HepG2 (cell line): ENCODE data around the gene KAZN. TPM values are rescaled to one million over a fixed set of nuclear protein-coding genes. Genes with fewer than 3 reads are reported as not detected.

Experiments
- ADNP ChIP-seq: sonication (generic); formaldehyde crosslinking; IDR thresholded peaks from 2 replicates; pipeline ENCODE4 v1.4.0; 2020; ENCODE audit warnings: missing genetic modification reagents
- BRCA1 ChIP-seq: sonication (generic); formaldehyde crosslinking; IDR thresholded peaks from 2 replicates; pipeline ENCODE4 v1.4.0; 2020; ENCODE audit warnings: missing genetic modification reagents
- HOXA3 ChIP-seq: sonication (generic); formaldehyde crosslinking; IDR thresholded peaks from 2 replicates; pipeline ENCODE4 v1.5.0; 2020; ENCODE audit warnings: missing genetic modification reagents
- ISL2 ChIP-seq: sonication (generic); formaldehyde crosslinking; IDR thresholded peaks from 2 replicates; pipeline ENCODE4 v1.5.0; 2020; ENCODE audit warnings: missing genetic modification reagents
- KDM1A ChIP-seq: IDR thresholded peaks from 2 replicates; pipeline ENCODE4 v1.6.1; 2016; ENCODE audit warnings: missing compliant biosample characterization
- MAZ ChIP-seq, 2 experiments: sonication (generic) in 1 of 2; formaldehyde crosslinking in 1 of 2; IDR thresholded peaks; 2 replicates each; pipeline versions ENCODE4 v1.5.0 to v1.6.1; 2012 to 2020; ENCODE audit warnings: low read depth in 2 of 2, mild to moderate bottlenecking in 2 of 2, borderline replicate concordance in 1 of 2, improper control_type of control experiment in 1 of 2, low read length in 1 of 2, missing genetic modification reagents in 1 of 2, moderate library complexity in 1 of 2
- MYC ChIP-seq: sonication (generic); formaldehyde crosslinking; IDR thresholded peaks from 2 replicates; pipeline ENCODE4 v1.9.0; 2021; ENCODE audit warnings: missing genetic modification reagents, borderline replicate concordance
- NCOR1 ChIP-seq: fragments of 200-600 bp; sonication (generic); IDR thresholded peaks from 2 replicates; pipeline ENCODE4 v1.7.0; 2017; ENCODE audit warnings: antibody characterized with exemption, low read length, borderline replicate concordance
- REST ChIP-seq, 2 experiments: IDR thresholded peaks; 2 replicates each; pipeline ENCODE4 v1.6.1; 2011 to 2012; ENCODE audit warnings: low read length in 2 of 2, borderline replicate concordance in 1 of 2, low read depth in 1 of 2, mild to moderate bottlenecking in 1 of 2, moderate library complexity in 1 of 2
- SALL2 ChIP-seq: sonication (generic); formaldehyde crosslinking; IDR thresholded peaks from 2 replicates; pipeline ENCODE4 v1.8.1; 2023; ENCODE audit warnings: mild to moderate bottlenecking, missing genetic modification reagents, inconsistent platforms
- TFAP4 ChIP-seq: sonication (generic); IDR thresholded peaks from 2 replicates; pipeline ENCODE4 v1.6.1; 2016; ENCODE audit warnings: low read depth, borderline replicate concordance
- ZBTB42 ChIP-seq: sonication (generic); formaldehyde crosslinking; IDR thresholded peaks from 2 replicates; pipeline ENCODE4 v1.5.0; 2020; ENCODE audit warnings: mild to moderate bottlenecking, missing genetic modification reagents
- ZNF124 ChIP-seq: sonication (generic); formaldehyde crosslinking; IDR thresholded peaks from 2 replicates; pipeline ENCODE4 v1.4.0; 2020; ENCODE audit warnings: missing genetic modification reagents
- ZNF672 ChIP-seq: sonication (generic); formaldehyde crosslinking; IDR thresholded peaks from 2 replicates; pipeline ENCODE4 v1.8.1; 2022; ENCODE audit warnings: missing genetic modification reagents
- ZNF75D ChIP-seq: sonication (generic); formaldehyde crosslinking; IDR thresholded peaks from 2 replicates; pipeline ENCODE4 v1.8.1; 2023; ENCODE audit warnings: missing genetic modification reagents, mild to moderate bottlenecking, borderline replicate concordance
- ZNF770 ChIP-seq: sonication (generic); formaldehyde crosslinking; IDR thresholded peaks from 2 replicates; pipeline ENCODE4 v1.5.0; 2020; ENCODE audit warnings: mild to moderate bottlenecking, missing genetic modification reagents
- ZNF841 ChIP-seq: sonication (generic); formaldehyde crosslinking; IDR thresholded peaks from 2 replicates; pipeline ENCODE4 v1.8.1; 2023; ENCODE audit warnings: missing genetic modification reagents, borderline replicate concordance
- polyA plus RNA-seq, 8 experiments: library from polyadenylated mRNA; depleted of rRNA in 3 of 8; stranded (reverse) in 7 of 8; unstranded in 1 of 8; fragments of >200 nt; fragmentation: Illumina TruSeq in 4 of 8; extraction: Trizol in 4 of 8; gene quantifications; 2 replicates each; pipeline versions ENCODE4 v1.2.1 to v1.2.3, GENCODE V29; 2011 to 2016; ENCODE audit warnings: low read depth in 4 of 8, missing spikeins in 1 of 8, mixed read lengths in 1 of 8; ENCODE audit not compliant: insufficient read depth in 1 of 8
- total RNA-seq, 5 experiments: library from RNA; depleted of rRNA; stranded (reverse); fragments of >200 nt; fragmentation: Illumina TruSeq; extraction: Trizol; gene quantifications; 2 replicates each; pipeline ENCODE4 v1.2.3, GENCODE V29; 2016; ENCODE audit warnings: low read depth in 1 of 5
- TF ChIP-seq, protein P1 (sequence below): sonication (generic); formaldehyde crosslinking; IDR thresholded peaks from 2 replicates; pipeline ENCODE4 v1.4.0; 2020; ENCODE audit warnings: missing genetic modification reagents
- TF ChIP-seq, protein P2 (sequence below): sonication (generic); formaldehyde crosslinking; conservative IDR thresholded peaks from 2 replicates; pipeline ENCODE4 v1.8.0; 2022; ENCODE audit warnings: mild to moderate bottlenecking, moderate library complexity, missing genetic modification reagents

KAZN gene
- total and polyA plus RNA-seq, 2 of the 13 experiments (the other 11 are each of a cell fraction or from before 2014, with no cell fraction given) = 10.4 to 13.5 TPM

DNA sequence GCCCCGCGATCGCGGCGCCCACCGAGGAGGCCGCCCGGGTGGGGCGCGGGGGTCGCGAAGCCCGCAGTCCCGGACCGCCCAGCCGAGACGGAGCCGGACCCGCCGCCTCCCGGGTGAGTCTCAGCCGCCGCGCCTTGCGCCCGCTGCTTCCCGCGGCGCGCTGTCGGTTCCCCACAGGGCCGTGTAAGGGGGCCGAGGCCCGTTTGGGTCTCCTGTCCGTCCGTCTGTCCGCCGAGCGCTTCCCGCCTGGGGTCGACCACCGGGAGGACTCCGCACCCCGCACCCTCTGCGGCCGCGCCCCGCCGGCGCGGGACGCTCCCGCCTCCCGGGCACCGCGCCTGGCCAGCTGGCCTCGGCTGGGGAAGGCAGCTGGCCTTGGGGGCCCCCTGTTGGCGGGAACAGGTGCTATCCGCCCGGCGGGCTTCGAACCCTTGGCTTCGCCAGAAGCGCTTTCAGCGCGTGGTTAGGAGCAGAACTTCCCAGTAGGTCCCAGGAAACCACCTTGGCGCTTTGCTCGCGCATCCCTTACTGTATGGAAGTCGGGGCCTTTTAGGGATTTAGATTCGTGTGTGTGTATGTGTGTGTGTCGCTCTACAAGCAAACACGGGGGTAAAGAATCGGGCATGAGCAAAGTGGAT is 555.5 kb downstream of the KAZN start (continued):
- TF ChIP-seq HOXA3 (CRISPR knock-in tag) (peak; percentile 8; the same call in 1 of the 2 replicates), ISL2 (CRISPR knock-in tag) (0 out of 2 replicates have a peak, but pooled peaks have one; percentile 25), BRCA1 (CRISPR knock-in tag) (0 out of 2 replicates have a peak, but pooled peaks have one; percentile 40), ZBTB42 (CRISPR knock-in tag) (no peak), ZNF75D (CRISPR knock-in tag) (no peak), ZNF770 (CRISPR knock-in tag) (no peak), ADNP (CRISPR knock-in tag) (peak; percentile 84; the same call in 1 of the 2 replicates), MYC (peak; percentile 35; the same call in 1 of the 2 replicates), KDM1A (CRISPR knock-in tag) (peak; percentile 15; the same call in 1 of the 2 replicates), ZNF672 (no peak), ZNF124 (CRISPR knock-in tag) (no peak), ZNF841 (CRISPR knock-in tag) (no peak), MAZ (IDR thresholded peaks at IDR 0.05; ENCODE audit: borderline replicate concordance, low read depth, low read length) (no peak), MAZ (CRISPR knock-in tag; IDR thresholded peaks at IDR 0.05; ENCODE audit: low read depth) (peak; percentile 58; the same call in 1 of the 2 replicates), REST (IDR thresholded peaks at IDR 0.05; ENCODE audit: borderline replicate concordance in 1 of 2, low read depth in 1 of 2, low read length in 2 of 2) (no peak), SALL2 (CRISPR knock-in tag) (peak; percentile 30; the same call in 1 of the 2 replicates), NCOR1 (0 out of 2 replicates have a peak, but pooled peaks have one; percentile 40), TFAP4 (peak; percentile 80; the same call in 1 of the 2 replicates)
- TF ChIP-seq, protein P1, sequence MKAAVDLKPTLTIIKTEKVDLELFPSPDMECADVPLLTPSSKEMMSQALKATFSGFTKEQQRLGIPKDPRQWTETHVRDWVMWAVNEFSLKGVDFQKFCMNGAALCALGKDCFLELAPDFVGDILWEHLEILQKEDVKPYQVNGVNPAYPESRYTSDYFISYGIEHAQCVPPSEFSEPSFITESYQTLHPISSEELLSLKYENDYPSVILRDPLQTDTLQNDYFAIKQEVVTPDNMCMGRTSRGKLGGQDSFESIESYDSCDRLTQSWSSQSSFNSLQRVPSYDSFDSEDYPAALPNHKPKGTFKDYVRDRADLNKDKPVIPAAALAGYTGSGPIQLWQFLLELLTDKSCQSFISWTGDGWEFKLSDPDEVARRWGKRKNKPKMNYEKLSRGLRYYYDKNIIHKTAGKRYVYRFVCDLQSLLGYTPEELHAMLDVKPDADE = peak; percentile 91; the same call in 1 of the 2 replicates
- TF ChIP-seq, protein P2, sequence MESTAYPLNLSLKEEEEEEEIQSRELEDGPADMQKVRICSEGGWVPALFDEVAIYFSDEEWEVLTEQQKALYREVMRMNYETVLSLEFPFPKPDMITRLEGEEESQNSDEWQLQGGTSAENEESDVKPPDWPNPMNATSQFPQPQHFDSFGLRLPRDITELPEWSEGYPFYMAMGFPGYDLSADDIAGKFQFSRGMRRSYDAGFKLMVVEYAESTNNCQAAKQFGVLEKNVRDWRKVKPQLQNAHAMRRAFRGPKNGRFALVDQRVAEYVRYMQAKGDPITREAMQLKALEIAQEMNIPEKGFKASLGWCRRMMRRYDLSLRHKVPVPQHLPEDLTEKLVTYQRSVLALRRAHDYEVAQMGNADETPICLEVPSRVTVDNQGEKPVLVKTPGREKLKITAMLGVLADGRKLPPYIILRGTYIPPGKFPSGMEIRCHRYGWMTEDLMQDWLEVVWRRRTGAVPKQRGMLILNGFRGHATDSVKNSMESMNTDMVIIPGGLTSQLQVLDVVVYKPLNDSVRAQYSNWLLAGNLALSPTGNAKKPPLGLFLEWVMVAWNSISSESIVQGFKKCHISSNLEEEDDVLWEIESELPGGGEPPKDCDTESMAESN = peak; percentile 10; the same call in 1 of the 2 replicates
